Effector CD4-positive, alpha-beta T cell (primary cell): ENCODE results near the gene DYSF.

Experiments
- DNase-seq: peaks from one replicate; pipeline ENCODE4 v3.0.0-alpha.2; 2020

DYSF gene

DNA sequence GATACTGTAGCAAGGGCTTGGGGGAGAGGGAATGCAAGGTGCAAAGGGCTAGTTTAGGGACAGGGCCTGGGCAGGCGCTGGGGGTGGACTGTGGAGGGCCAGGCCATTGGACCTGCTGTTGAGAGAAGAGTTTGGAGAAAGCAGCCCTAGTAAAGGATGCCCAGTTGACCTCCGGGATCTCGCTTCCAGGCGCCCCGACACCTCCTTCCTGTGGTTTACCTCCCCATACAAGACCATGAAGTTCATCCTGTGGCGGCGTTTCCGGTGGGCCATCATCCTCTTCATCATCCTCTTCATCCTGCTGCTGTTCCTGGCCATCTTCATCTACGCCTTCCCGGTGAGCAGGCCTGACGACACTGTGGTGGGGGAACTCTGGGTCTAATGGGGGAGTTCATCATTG, 229.0 kb downstream of the DYSF start:
- DNase-seq: no peak

GRCh38 chr2:71683070-71683469, 229.7 kb downstream of the DYSF start:
- no peak for DNase-seq

DNA sequence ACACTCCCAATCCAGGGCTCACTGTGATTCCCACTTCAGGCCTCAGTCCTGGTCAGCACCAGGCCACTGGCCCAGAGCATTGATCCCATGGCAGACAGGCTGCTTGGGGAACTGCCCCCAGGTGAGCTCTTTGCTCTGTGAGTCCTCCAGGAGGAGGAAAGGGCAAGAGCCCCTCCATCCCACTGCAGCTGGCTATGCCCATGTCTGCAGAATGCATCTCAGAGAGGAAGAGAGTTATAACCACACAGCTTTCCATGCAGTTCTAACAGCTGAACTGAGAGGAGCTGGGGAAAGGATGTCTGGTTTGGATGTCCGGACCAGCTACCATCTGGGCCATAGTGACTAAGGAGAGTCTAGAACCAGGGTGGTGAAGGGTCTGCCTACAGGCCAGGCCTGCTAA, 230.3 kb downstream of the DYSF start:
- no peak for DNase-seq

- DNase-seq: no peak
Observed at GRCh38 chr2:71684226-71685072, 231.1 kb downstream of the DYSF start.

- DNase-seq: no peak
Observed at GRCh38 chr2:71685073-71685848, 231.9 kb downstream of the DYSF start.

- no peak for DNase-seq
Observed at GRCh38 chr2:71685941-71686611, 232.7 kb downstream of the DYSF start.

DNA sequence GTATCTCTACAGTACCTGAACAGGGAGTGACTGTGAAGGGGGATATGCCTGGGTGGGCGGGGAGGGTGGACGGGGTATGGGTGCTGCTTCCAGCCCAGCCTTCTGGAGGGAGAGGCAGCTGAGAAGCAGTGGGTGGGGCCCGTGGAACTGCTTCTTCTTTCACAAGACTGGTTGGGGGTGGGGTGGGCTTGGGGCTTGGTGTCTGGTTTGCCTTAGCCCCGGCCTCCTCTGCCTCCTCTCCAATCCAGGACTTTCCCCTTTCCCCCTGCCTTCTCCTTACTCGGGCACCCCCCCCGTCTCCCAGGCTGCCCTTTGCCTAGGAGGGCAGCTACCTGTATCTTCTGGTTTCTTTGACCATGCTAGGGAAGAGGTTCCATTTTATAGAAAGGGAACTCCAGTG, 233.4 kb downstream of the DYSF start:
- DNase-seq: no peak

- no peak for DNase-seq
Observed at GRCh38 chr2:71687412-71687811, 234.1 kb downstream of the DYSF start.

GRCh38 chr2:71688530-71688929, 235.2 kb downstream of the DYSF start:
- DNase-seq: no peak

GRCh38 chr2:71689393-71689792, 236.0 kb downstream of the DYSF start:
- DNase-seq: no peak

- no peak for DNase-seq
Observed at GRCh38 chr2:71689968-71690834, 236.8 kb downstream of the DYSF start.

DNA sequence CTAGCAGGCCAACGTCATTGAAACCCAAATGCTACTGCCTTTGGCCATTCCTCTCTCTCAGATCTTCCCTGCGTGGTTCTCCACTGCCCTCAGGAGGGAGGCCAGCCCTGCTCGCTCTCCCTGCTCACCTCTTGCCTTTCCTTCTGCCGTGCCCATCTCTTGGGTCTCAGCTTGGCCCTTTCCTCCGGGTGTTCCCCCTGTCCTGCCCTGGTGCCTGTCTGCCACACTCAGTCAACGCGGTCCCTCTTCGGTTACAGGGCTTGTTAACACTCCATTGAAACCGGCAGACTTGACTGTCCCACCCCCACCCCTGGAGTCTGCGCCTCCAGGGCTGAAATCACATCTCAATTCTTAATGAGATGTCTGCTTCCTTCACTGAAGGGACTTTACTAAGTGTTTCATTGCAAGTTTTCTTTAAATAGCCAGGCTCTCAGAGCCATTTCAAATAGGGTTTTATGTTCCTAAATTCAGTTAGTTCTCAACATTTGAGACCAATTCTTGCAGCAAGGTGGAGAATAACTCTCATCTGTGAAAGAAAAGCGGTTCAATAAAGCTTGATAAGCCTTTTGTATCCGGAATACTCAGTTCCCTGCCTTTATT, 237.6 kb downstream of the DYSF start:
- DNase-seq: no peak

DNA sequence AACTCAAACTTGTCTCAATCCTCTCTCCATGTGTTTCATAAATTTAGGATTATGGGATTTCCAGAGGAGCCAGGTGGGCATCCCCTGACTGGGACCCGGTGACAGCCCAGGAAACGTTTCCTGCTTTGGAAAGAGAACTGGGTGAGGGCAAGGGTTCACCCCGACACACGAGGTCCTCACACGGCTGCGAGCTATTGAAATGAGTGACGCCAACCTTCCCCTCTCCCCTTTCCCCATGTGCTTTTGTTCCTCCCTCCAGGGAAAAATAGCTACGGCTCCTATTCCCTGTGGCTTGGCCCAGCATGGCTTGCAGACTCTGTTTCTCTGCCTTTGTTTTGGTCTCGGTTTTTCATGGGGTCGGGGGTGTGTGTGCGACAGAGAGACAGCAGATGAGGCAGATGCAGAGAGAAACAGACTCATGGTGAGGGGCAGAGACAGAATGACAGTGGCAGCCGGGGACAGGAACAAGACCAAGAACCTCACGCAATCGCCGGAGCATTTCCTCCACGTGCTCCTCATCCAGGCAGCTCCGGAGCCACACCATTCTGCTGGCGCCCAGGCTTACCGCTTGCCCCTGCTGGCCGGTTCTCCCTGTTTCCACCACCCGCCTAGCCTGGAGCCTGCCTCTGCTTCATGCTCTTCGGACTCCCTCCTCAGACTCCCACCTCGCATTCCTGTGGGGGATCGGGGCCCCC, 238.5 kb downstream of the DYSF start:
- DNase-seq: no peak

GRCh38 chr2:71692621-71693277, 239.4 kb downstream of the DYSF start:
- no peak for DNase-seq

DNA sequence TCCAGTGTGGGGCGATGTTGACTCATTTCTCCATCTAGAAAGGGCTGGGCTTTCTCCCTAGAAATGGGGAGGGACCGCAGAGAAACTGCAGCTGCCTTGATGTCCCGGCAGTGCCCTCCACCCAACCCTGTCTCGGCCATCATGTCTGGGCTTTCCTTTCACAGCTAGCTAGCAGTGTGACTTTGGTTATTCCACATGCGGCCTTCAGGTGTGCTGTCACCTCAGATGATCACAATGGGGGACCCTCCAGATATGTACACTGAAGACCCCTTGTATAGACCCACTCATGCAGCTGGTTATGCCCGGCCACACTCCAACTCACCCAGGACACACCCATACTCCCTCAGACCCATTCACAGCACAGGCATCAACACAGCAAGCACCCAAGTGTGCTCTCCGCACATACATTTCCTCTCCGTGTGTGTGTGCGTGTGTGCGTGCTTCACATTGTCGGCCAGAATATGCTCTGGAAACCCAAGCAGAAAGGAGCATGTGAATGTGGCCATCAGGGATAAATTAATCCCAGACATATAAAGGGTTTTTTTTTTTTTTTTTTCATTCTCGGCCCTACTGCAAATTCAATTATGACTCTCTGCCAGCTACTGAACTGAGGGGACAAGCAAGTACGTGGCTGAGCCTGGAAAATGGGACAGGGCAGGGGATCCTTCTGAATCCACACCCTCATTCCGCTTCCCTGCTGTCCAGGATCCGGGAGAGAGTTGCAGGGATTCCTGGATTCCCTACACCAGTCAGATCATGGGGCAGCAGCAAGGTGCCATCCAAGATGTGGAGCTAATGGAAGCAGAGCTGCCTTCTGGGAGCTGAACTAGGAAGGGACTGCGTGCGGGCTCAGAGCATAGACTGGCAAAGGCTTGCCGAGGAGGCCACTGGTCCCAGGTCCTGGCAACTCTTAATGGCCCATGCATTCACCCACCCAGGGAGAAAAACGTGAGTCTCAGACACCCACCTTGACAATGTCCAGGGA, 240.2 kb downstream of the DYSF start:
- DNase-seq: no peak

- DNase-seq: no peak
Observed at GRCh38 chr2:71694501-71695234, 241.3 kb downstream of the DYSF start.

DNA sequence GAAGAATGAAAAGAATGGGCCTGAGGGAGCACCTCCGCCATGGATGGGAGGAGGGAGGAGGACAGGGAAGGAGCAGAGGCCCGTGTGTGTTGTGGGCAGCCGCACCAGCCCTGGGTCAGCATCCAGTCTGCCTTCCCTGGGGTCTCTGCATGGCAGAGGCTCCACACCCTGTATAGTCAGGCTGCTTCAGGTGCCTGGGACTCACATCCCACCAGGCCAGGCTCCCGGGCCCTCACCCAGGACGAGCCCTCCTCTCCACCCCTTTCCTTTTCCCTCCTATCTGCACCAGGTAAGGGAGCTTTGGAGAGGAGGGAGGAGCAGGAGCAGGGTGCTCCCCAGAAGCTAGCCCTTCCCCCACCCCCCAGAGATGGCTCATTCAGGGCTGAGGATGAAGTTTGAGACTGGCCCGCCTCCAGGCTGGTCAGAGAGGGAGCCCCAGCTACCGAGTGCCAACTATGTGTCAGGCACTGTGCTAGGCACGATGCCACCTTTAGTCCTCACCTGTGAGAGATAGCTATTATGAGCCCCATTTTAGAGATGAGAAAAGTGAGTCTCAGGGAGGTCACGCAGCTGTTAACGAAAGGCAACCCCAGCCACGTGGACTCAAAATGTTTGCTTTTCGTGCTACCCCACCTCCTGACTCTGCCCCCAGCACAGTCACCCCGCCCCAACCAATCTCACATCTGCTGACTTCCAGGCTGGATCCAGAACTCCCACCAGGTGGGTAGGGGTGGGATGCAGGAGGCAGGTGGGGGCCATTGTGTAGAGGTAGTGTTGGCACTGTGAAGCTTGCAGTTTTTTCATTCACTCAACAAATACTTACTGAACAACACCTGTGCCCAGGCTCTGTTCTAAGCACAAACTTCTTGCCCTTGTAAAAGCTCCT, 242.1 kb downstream of the DYSF start:
- DNase-seq: no peak

GRCh38 chr2:71696381-71696780, 243.0 kb downstream of the DYSF start:
- no peak for DNase-seq
